NT2/D1 (cell line): ENCODE results near the gene NPNT.

Experiments used
- DNase-seq: peaks from one replicate; pipeline ENCODE4 v3.0.0-alpha.2; 2011; ENCODE audit warnings: low read depth, low spot score
- H3K27me3 ChIP-seq: 2 replicates; pipeline ENCODE4 v1.6.0; 2011; ENCODE audit warnings: mild to moderate bottlenecking; ENCODE audit not compliant: insufficient read length, insufficient read depth
- H3K36me3 ChIP-seq: 2 replicates; pipeline ENCODE4 v1.6.1; 2011; ENCODE audit warnings: mild to moderate bottlenecking, low read length, mixed read lengths; ENCODE audit not compliant: insufficient read depth, insufficient read length
- H3K4me1 ChIP-seq: 2 replicates; pipeline ENCODE4 v1.5.1; 2011; ENCODE audit not compliant: insufficient read depth, insufficient read length
- H3K4me3 ChIP-seq: 2 replicates; pipeline ENCODE4 v1.5.1; 2011; ENCODE audit warnings: low read depth; ENCODE audit not compliant: insufficient read length
- H3K9ac ChIP-seq: 2 replicates; pipeline ENCODE4 v1.6.0; 2011; ENCODE audit warnings: low read depth; ENCODE audit not compliant: insufficient read length
- H3K9me3 ChIP-seq: 2 replicates; pipeline ENCODE4 v1.5.1; 2011; ENCODE audit warnings: mild to moderate bottlenecking, low read length; ENCODE audit not compliant: insufficient read depth
- SUZ12 ChIP-seq: IDR thresholded peaks from 2 replicates; pipeline ENCODE4 v1.6.1; 2011; ENCODE audit not compliant: insufficient read length, insufficient read depth; ENCODE audit errors: extremely low read depth
- YY1 ChIP-seq: IDR thresholded peaks from 2 replicates; pipeline ENCODE4 v1.6.1; 2011; ENCODE audit not compliant: insufficient read length, insufficient read depth
- ZNF274 ChIP-seq: IDR thresholded peaks from 2 replicates; pipeline ENCODE4 v1.6.1; 2011; ENCODE audit warnings: mild to moderate bottlenecking, low read depth, low read length

NPNT gene

GRCh38 chr4:105956569-105956968 is 61.3 kb downstream of the NPNT start:
- H3K9me3 ChIP-seq: no peaks in the 10 kb centered on the region
- no peak overlapping the region for H3K4me3 ChIP-seq
- no peaks in the 10 kb centered on the region for H3K36me3 ChIP-seq
- TF ChIP-seq ZNF274: no peak
- TF ChIP-seq SUZ12: no peak
- TF ChIP-seq YY1: no peak
- no peaks in the 10 kb centered on the region for H3K27me3 ChIP-seq
- H3K9ac ChIP-seq: no peak overlapping the region
- no peak for DNase-seq
- no peaks in the 10 kb centered on the region for H3K4me1 ChIP-seq

- no peak for TF ChIP-seq YY1
- TF ChIP-seq SUZ12: no peak
- TF ChIP-seq ZNF274: no peak
- H3K27me3 ChIP-seq: no peaks in the 10 kb centered on the region
- no peak overlapping the region for H3K4me3 ChIP-seq
- H3K9ac ChIP-seq: no peak overlapping the region
- no peaks in the 10 kb centered on the region for H3K4me1 ChIP-seq
- no peak for DNase-seq
- no peaks in the 10 kb centered on the region for H3K9me3 ChIP-seq
- no peaks in the 10 kb centered on the region for H3K36me3 ChIP-seq
Observed at GRCh38 chr4:105957680-105958079, 62.4 kb downstream of the NPNT start.

- no peaks in the 10 kb centered on the region for H3K9me3 ChIP-seq
- TF ChIP-seq SUZ12: no peak
- no peak for TF ChIP-seq YY1
- no peak for TF ChIP-seq ZNF274
- no peaks in the 10 kb centered on the region for H3K4me1 ChIP-seq
- no peak overlapping the region for H3K9ac ChIP-seq
- no peaks in the 10 kb centered on the region for H3K36me3 ChIP-seq
- H3K27me3 ChIP-seq: no peaks in the 10 kb centered on the region
- no peak overlapping the region for H3K4me3 ChIP-seq
- DNase-seq: no peak
Observed at GRCh38 chr4:105963461-105964400, 68.5 kb downstream of the NPNT start.

GRCh38 chr4:105965183-105965800 is 70.0 kb downstream of the NPNT start:
- Histone ChIP-seq H3K27me3 (no peaks in the 10 kb centered on the region), H3K36me3 (no peaks in the 10 kb centered on the region), H3K9ac (no peak overlapping the region), H3K4me3 (no peak overlapping the region), H3K4me1 (no peaks in the 10 kb centered on the region), H3K9me3 (no peaks in the 10 kb centered on the region)
- TF ChIP-seq SUZ12: no peak
- TF ChIP-seq YY1: no peak
- TF ChIP-seq ZNF274: no peak
- DNase-seq: no peak

- no peaks in the 10 kb centered on the region for H3K27me3 ChIP-seq
- no peak overlapping the region for H3K9ac ChIP-seq
- no peak overlapping the region for H3K4me3 ChIP-seq
- no peaks in the 10 kb centered on the region for H3K4me1 ChIP-seq
- no peaks in the 10 kb centered on the region for H3K9me3 ChIP-seq
- TF ChIP-seq ZNF274: no peak
- TF ChIP-seq SUZ12: no peak
- no peak for TF ChIP-seq YY1
- H3K36me3 ChIP-seq: no peaks in the 10 kb centered on the region
- DNase-seq: no peak
Observed at GRCh38 chr4:105966051-105966450, 70.8 kb downstream of the NPNT start.

GRCh38 chr4:105967058-105967658 is 71.9 kb downstream of the NPNT start:
- TF ChIP-seq YY1 (no peak), SUZ12 (no peak), ZNF274 (no peak)
- Histone ChIP-seq H3K27me3 (no peaks in the 10 kb centered on the region), H3K4me3 (no peak overlapping the region), H3K9ac (no peak overlapping the region), H3K9me3 (no peaks in the 10 kb centered on the region), H3K36me3 (no peaks in the 10 kb centered on the region), H3K4me1 (no peaks in the 10 kb centered on the region)
- no peak for DNase-seq

- TF ChIP-seq YY1 (no peak), ZNF274 (no peak), SUZ12 (no peak)
- H3K4me3 ChIP-seq: no peak overlapping the region
- H3K36me3 ChIP-seq: no peaks in the 10 kb centered on the region
- DNase-seq: no peak
- no peaks in the 10 kb centered on the region for H3K9me3 ChIP-seq
- no peaks in the 10 kb centered on the region for H3K4me1 ChIP-seq
- no peaks in the 10 kb centered on the region for H3K27me3 ChIP-seq
- H3K9ac ChIP-seq: no peak overlapping the region
Observed at GRCh38 chr4:105969575-105969974, 74.3 kb downstream of the NPNT start.
